Kidney (tissue), 14 donors: ENCODE results near the gene ADAMTS4. TPM values are rescaled to one million over a fixed set of nuclear protein-coding genes. Genes with fewer than 3 reads are reported as not detected.

ENCODE experiments used
- DNase-seq, 5 donors: peaks; one replicate each; pipeline ENCODE4 v3.0.0-alpha.2; 2013 to 2020
- FAIRE-seq: peaks from 2 replicates; lab custom pipeline; 2012; peaks lifted over from hg19 to GRCh38; lab: Jason Lieb, UNC
- H3K27ac ChIP-seq, 2 donors: one replicate each; pipeline ENCODE4 v1.7.0; 2013; ENCODE audit warnings: low read depth in 2 of 2, low read length in 2 of 2, inconsistent platforms in 1 of 2
- H3K27me3 ChIP-seq: one replicate; pipeline ENCODE4 v1.7.1; 2013; ENCODE audit warnings: low read length, inconsistent platforms; ENCODE audit not compliant: control insufficient read depth, insufficient read depth
- H3K36me3 ChIP-seq, 3 donors: one replicate each; pipeline versions ENCODE4 v1.7.0 to v1.7.1; 2013; ENCODE audit warnings: low read length in 3 of 3, control low read depth in 1 of 3, inconsistent platforms in 1 of 3; ENCODE audit not compliant: insufficient read depth in 3 of 3, control insufficient read depth in 2 of 3
- H3K4me1 ChIP-seq, 3 donors: one replicate each; pipeline versions ENCODE4 v1.7.0 to v1.7.1; 2013; ENCODE audit warnings: low read length in 3 of 3, inconsistent platforms in 1 of 3, low read depth in 1 of 3; ENCODE audit not compliant: control insufficient read depth in 2 of 3, insufficient read depth in 2 of 3
- H3K4me3 ChIP-seq, 3 donors: one replicate each; pipeline versions ENCODE4 v1.7.0 to v1.8.1; 2013; ENCODE audit warnings: low read length in 3 of 3, control low read depth in 1 of 3, inconsistent platforms in 1 of 3
- H3K9ac ChIP-seq, 3 donors: one replicate each; pipeline versions ENCODE4 v1.7.0 to v1.7.1; 2013; ENCODE audit warnings: low read length in 3 of 3, control low read depth in 1 of 3, inconsistent platforms in 1 of 3
- H3K9me3 ChIP-seq, 3 donors: one replicate each; pipeline versions ENCODE4 v1.7.0 to v1.7.1; 2013; ENCODE audit warnings: low read length in 3 of 3, control low read depth in 1 of 3, inconsistent platforms in 1 of 3; ENCODE audit not compliant: control insufficient read depth in 2 of 3, insufficient read depth in 1 of 3
- CTCF ChIP-seq: IDR thresholded peaks from 3 replicates; pipeline ENCODE4 v1.5.1; 2012; ENCODE audit warnings: mild to moderate bottlenecking, moderate library complexity, borderline replicate concordance; ENCODE audit not compliant: insufficient read depth; ENCODE audit errors: extremely low read depth
- intact Hi-C: fragments of 100-400 bp; cut with DNase I; formaldehyde crosslinking; loops from one replicate; pipeline ENCODE4 v1.11.1; 2022
- polyA plus RNA-seq: library from polyadenylated mRNA; stranded (reverse); fragments of 350-450 nt; fragmentation: Illumina TruSeq; extraction: RNeasy Lipid Tissue Mini Kit (QIAGEN cat#74804); gene quantifications from one replicate; pipeline ENCODE4 v1.2.3, GENCODE V29; 2014; ENCODE audit warnings: low read depth, low replicate concordance; ENCODE audit not compliant: insufficient read depth
- total RNA-seq: library from RNA; stranded (reverse); fragmentation: NEBNext Ultra II Directional; extraction: Animal tissue kit (Norgen Biotek cat#: 25700); gene quantifications from one replicate; pipeline ENCODE4 v1.2.1, GENCODE V29; 2021
- donor health status: control.
- donor health status: control.
- donor health status: control.
- donor health status: control.
- donor health status: control.
- donor health status: DM: yes; HTN: yes; CAD: no.
- donor health status: Normal renal cell carcinoma (clear cell type).

ADAMTS4 gene
- total and polyA plus RNA-seq, 2 donors from 2014 or later: 0.26 to 14.0 TPM

- intact Hi-C loops: no loop called here
- H3K4me3 ChIP-seq: peak overlapping the region in 1 of 3 donors; percentile 3
- H3K27me3 ChIP-seq: no peaks in the 10 kb centered on the region
- peak overlapping the region; percentile 99 for H3K27ac ChIP-seq
- peak in 2 of 5 donors; percentile 29 to 49 for DNase-seq
- H3K36me3 ChIP-seq: peaks cover 0 to 10% (median 0%) of the 10 kb centered on the region in 3 donors
- peaks cover 0 to 35% (median 34%) of the 10 kb centered on the region in 3 donors for H3K4me1 ChIP-seq
- peak overlapping the region in 1 of 3 donors; percentile 21 for H3K9ac ChIP-seq
- FAIRE-seq: no peak
- no peak for TF ChIP-seq CTCF
- H3K9me3 ChIP-seq: no peaks in the 10 kb centered on the region
Measured at GRCh38 chr1:161199506-161200139, 769 bp upstream of the ADAMTS4 start.

GRCh38 chr1:161198194-161198896, 509 bp downstream of the ADAMTS4 start:
- peak overlapping the region in 2 of 3 donors; percentile 7 to 54 for H3K4me3 ChIP-seq
- intact Hi-C loops: no loop called here
- FAIRE-seq (no peak), DNase-seq (peak; percentile 77 to 91 (median 89))
- H3K36me3 ChIP-seq: peaks cover 0 to 4% (median 0%) of the 10 kb centered on the region in 3 donors
- no peaks in the 10 kb centered on the region for H3K27me3 ChIP-seq
- peak overlapping the region; percentile 71 to 85 for H3K27ac ChIP-seq
- H3K9me3 ChIP-seq: no peaks in the 10 kb centered on the region
- peaks cover 0 to 30% (median 26%) of the 10 kb centered on the region in 3 donors for H3K4me1 ChIP-seq
- peak overlapping the region; percentile 10 to 65 (median 21) for H3K9ac ChIP-seq
- no peak for TF ChIP-seq CTCF

GRCh38 chr1:161197560-161198193, 1.2 kb downstream of the ADAMTS4 start:
- no peak for FAIRE-seq
- peaks cover 0 to 27% (median 24%) of the 10 kb centered on the region in 3 donors for H3K4me1 ChIP-seq

More at GRCh38 chr1:161197560-161198193, 1.2 kb downstream of the ADAMTS4 start:
- Histone ChIP-seq H3K27me3 (no peaks in the 10 kb centered on the region), H3K36me3 (peaks cover 0 to 4% (median 0%) of the 10 kb centered on the region in 3 donors), H3K9me3 (no peaks in the 10 kb centered on the region), H3K9ac (peak overlapping the region in 2 of 3 donors; percentile 21 to 65), H3K4me3 (peak overlapping the region in 2 of 3 donors; percentile 46 to 54), H3K27ac (peak overlapping the region; percentile 71 to 85)
- intact Hi-C loops: no loop called here
- TF ChIP-seq CTCF: no peak
- no peak for DNase-seq
